ENCODE data around the gene SCN2A. TPM values are rescaled to one million over a fixed set of nuclear protein-coding genes. Genes with fewer than 3 reads are reported as not detected.

Gene SCN2A
- total RNA-seq, 2 donors from 2014 or later = 0.15 to 0.20 TPM

DNA sequence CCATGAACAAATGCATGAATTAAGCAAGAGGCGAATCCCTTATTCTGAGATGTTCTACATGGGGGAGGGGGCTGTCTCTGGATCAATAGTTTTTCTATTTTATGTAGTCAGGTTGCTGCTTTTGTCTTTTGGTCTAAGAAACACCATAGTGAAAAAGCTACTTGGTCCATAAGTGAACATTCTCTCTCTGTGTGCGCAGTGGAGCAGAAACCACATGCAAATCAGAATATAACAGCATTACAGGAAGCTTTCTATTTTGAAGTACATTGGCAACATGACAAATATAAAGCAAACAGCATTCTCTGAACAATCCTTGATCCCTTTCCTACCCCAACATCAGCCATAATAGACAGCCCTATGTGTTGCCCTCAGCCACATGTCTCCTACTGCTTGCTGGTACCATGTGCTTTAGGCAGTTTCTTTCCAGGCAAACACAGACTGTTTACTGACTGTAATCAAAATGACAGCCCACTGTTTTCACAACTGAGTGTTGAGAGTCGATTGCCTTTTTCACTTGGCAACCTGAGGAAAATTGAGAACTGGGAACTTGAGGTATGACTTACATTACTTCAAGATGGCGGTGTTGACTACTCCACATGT lies 45.9 kb upstream of the SCN2A start:
- 89 to 91% methylated on average over 3 to 4 of the region's 4 CpGs for WGBS, 2 experiments (ENCODE audit: insufficient coverage in 1 of 2, insufficient read length in 1 of 2)
- TF ChIP-seq, protein P1, sequence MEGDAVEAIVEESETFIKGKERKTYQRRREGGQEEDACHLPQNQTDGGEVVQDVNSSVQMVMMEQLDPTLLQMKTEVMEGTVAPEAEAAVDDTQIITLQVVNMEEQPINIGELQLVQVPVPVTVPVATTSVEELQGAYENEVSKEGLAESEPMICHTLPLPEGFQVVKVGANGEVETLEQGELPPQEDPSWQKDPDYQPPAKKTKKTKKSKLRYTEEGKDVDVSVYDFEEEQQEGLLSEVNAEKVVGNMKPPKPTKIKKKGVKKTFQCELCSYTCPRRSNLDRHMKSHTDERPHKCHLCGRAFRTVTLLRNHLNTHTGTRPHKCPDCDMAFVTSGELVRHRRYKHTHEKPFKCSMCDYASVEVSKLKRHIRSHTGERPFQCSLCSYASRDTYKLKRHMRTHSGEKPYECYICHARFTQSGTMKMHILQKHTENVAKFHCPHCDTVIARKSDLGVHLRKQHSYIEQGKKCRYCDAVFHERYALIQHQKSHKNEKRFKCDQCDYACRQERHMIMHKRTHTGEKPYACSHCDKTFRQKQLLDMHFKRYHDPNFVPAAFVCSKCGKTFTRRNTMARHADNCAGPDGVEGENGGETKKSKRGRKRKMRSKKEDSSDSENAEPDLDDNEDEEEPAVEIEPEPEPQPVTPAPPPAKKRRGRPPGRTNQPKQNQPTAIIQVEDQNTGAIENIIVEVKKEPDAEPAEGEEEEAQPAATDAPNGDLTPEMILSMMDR (conservative IDR thresholded peaks at IDR 0.05) = no peak
- H3K4me3 Mint-ChIP-seq = no peak overlapping the region
- Histone ChIP-seq H3K36me3 (ENCODE audit: control insufficient read depth, insufficient read depth, low read length) (no peaks in the 10 kb centered on the region), H3K9ac (ENCODE audit: extremely low read depth, low read length, poor library complexity, severe bottlenecking) (no peak overlapping the region), H3K4me3 (ENCODE audit: low read length) (no peak overlapping the region), H3K27me3 (ENCODE audit: control insufficient read depth, insufficient read depth, low read length, poor library complexity, severe bottlenecking) (no peaks in the 10 kb centered on the region), H3K4me1 (ENCODE audit: control insufficient read depth, insufficient read depth, low read length) (no peaks in the 10 kb centered on the region), H3K27ac (ENCODE audit: low read depth, low read length) (no peak overlapping the region), H3K9me3 (ENCODE audit: control insufficient read depth, low read length) (no peaks in the 10 kb centered on the region)
- H3K9me3 Mint-ChIP-seq = no peaks in the 10 kb centered on the region
- DNase-seq = no peak
- no peak overlapping the region for H3K27ac Mint-ChIP-seq
- H3K4me1 Mint-ChIP-seq = peaks cover 9% of the 10 kb centered on the region
- no peaks in the 10 kb centered on the region for H3K36me3 Mint-ChIP-seq (ENCODE audit: low read depth)
- H3K27me3 Mint-ChIP-seq (ENCODE audit: insufficient read depth) = no peaks in the 10 kb centered on the region

DNA sequence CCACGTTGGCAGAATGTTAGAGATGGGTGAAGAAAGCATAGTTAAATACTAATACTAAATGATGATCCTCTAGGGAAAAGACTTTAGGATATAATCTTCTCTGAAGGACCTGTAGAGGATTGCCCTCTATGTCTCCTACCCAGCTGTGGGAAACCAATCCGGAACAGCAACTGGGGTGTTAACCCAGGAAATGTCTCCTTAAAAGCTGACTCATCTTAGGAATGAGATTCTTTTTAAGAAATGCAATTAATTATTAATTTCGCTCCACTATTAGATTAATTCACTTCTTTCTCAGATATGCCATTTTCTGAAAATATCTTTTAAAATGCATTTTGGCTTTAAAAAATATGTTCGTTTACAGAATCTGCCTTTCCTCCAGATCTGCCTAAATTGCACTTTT lies 42.8 kb upstream of the SCN2A start:
- no peaks in the 10 kb centered on the region for H3K4me1 ChIP-seq (ENCODE audit: control insufficient read depth, insufficient read depth, low read length)
- no peak for DNase-seq
- Mint-ChIP-seq H3K4me3 (no peak overlapping the region), H3K36me3 (ENCODE audit: low read depth) (no peaks in the 10 kb centered on the region), H3K4me1 (peaks cover 6% of the 10 kb centered on the region), H3K27me3 (ENCODE audit: insufficient read depth) (no peaks in the 10 kb centered on the region), H3K27ac (no peak overlapping the region), H3K9me3 (no peaks in the 10 kb centered on the region)
- 94 to 100% methylated on average over 1 to 3 of the region's 4 CpGs for WGBS, 2 experiments (ENCODE audit: insufficient coverage in 1 of 2, insufficient read length in 1 of 2)
- no peaks in the 10 kb centered on the region for H3K27me3 ChIP-seq (ENCODE audit: control insufficient read depth, insufficient read depth, low read length, poor library complexity, severe bottlenecking)
- no peaks in the 10 kb centered on the region for H3K9me3 ChIP-seq (ENCODE audit: control insufficient read depth, low read length)
- H3K9ac ChIP-seq (ENCODE audit: extremely low read depth, low read length, poor library complexity, severe bottlenecking) = no peak overlapping the region
- TF ChIP-seq, protein P1 (conservative IDR thresholded peaks at IDR 0.05) = no peak
- H3K36me3 ChIP-seq (ENCODE audit: control insufficient read depth, insufficient read depth, low read length) = no peaks in the 10 kb centered on the region
- H3K27ac ChIP-seq (ENCODE audit: low read depth, low read length) = no peak overlapping the region
- no peak overlapping the region for H3K4me3 ChIP-seq (ENCODE audit: low read length)

DNA sequence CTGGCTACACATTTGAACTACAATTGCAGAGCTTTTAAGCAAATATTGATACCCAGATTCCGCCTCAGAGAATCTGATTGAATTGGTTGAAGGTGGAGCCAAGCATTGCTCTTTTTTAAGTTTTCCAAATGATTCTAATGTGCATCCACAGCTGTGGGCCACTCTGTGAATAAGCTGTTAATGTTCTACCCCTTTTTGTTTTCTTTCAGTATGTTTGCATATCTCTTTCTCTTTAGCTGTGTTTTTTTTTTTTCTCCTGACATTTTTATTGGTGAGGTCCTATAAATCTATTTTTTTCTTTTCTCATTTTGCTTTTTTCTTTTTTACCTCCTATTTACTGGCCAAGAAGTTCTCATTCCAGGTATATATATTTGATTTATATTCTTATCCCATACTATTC lies 41.9 kb upstream of the SCN2A start:
- Histone ChIP-seq H3K9ac (ENCODE audit: extremely low read depth, low read length, poor library complexity, severe bottlenecking) (no peak overlapping the region), H3K27ac (ENCODE audit: low read depth, low read length) (no peak overlapping the region), H3K36me3 (ENCODE audit: control insufficient read depth, insufficient read depth, low read length) (no peaks in the 10 kb centered on the region), H3K9me3 (ENCODE audit: control insufficient read depth, low read length) (no peaks in the 10 kb centered on the region), H3K4me1 (ENCODE audit: control insufficient read depth, insufficient read depth, low read length) (no peaks in the 10 kb centered on the region), H3K4me3 (ENCODE audit: low read length) (no peak overlapping the region), H3K27me3 (ENCODE audit: control insufficient read depth, insufficient read depth, low read length, poor library complexity, severe bottlenecking) (no peaks in the 10 kb centered on the region)
- Mint-ChIP-seq H3K4me3 (no peak overlapping the region), H3K27ac (peak overlapping the region; percentile 22), H3K9me3 (no peaks in the 10 kb centered on the region), H3K27me3 (ENCODE audit: insufficient read depth) (no peaks in the 10 kb centered on the region), H3K4me1 (peaks cover 6% of the 10 kb centered on the region), H3K36me3 (ENCODE audit: low read depth) (no peaks in the 10 kb centered on the region)
- WGBS, 2 experiments (ENCODE audit: insufficient coverage in 1 of 2, insufficient read length in 1 of 2) = 88% methylated on average over 1 of the region's 1 CpG; no CpG with 5 or more reads in 1 of the 2 experiments
- DNase-seq = no peak
- TF ChIP-seq, protein P1 (conservative IDR thresholded peaks at IDR 0.05) = no peak

All from endodermal cell (in vitro differentiated cells).